CD4-positive, alpha-beta T cell treated with Interleukin-17A for 1 hour (primary cell): ENCODE data around the gene FRMD8.

ENCODE experiments used
- DNase-seq: peaks from one replicate; pipeline ENCODE4 v3.0.0-alpha.2; 2020

FRMD8 gene

DNA sequence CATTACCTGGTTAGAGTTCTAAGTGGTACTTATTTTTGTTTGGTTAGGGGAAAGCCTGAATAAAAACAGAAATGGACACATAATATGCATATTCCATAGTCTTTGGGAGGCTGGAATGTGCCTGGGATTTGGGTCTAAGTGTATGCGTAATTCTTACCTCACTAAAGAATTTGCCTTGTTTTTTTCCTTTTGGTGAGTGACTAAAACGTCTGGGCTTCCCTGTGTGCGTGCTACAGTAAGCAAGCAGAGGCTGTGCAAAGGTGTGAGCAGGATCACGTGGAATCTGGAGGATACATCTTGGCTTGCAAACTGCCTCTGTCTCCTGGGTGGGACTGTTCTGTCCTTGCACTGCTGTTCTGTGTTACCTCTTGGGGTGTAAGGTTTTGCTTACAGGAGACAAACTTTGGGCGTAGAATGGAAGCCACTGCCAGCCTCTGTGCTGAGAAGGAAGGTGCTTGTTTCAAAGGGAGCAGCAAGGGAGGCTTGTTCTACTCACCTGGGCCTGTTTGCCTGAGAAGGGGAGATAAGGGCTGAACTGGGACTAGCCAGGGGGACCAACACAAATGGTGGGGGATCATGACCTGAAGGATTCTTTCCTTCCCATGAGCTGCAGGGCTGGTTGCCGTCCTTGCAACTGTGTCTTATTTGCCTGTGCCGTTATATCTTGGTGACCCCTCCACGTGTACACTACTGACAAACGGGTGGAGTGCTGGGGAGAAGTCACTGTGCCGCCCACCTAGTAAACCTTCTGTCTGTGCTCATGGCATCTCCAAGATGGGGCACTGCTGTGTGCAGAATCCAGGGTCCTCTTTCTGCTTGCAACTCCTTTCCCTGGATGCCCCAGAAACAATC lies 40.6 kb downstream of the FRMD8 start:
- peak; percentile 72 for DNase-seq

DNA sequence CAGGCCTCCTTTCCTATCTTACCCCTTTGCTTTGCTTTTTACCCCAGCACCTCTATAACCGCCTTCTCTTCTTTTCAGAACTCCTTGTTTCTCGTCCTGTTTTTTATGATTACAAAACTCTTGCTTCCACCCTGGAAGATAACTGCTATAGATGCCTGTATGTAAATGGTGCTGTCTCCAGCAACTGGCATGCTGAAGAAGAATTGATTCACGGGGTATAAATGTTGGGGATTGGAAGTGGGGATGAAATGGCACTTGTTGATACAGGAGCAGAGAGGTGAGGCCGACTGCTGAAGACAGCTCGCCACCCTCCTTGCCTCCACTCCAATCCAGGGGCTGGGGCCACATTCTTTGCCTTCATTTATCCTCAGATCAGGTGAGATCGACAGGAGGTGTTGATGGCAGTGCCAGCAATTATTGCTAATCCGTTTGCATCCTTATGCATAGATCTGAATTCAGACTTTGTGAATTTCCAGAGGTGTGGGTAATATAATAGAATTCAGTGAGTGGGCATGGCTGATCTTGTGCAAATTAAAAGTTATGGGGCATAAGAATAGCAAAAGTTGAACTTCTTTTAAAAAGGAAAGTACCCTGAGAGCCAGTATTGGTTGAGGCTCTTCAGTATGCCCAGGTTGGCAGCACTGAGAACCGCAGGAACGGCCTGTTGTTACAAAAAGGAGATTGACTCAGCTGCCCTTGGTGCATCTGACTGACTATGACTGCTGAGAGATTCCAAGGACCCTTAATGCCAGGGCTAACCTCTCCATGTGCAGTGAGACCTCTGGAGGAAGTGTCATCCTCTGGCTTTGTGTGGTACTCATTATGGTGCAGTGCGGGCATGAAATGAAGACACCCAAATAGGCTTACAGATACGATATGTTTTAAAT lies 41.5 kb downstream of the FRMD8 start:
- peak; percentile 68 for DNase-seq

DNA sequence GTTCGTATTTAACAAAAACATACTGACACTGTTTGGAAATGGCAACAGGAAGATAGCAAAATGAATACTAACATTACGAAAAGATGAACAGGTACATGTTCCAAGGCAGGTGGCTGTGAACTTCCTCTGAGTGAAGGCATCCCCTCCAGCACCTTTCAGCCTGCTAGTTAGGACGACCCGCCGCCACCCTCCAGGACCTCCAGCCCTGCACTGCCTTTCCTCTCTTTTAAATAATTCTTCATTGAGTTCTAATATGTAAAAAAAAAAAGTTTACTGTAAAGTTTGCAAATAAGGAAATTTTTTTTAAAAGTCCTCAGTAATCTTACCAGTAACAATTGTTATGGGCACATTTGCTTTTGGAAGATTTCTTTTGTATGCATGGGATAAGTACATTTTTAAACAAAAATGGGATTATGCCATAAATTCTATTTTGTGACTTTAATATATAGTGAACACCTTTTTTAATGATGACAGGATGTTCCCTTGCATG lies 42.2 kb downstream of the FRMD8 start:
- no peak for DNase-seq

DNA sequence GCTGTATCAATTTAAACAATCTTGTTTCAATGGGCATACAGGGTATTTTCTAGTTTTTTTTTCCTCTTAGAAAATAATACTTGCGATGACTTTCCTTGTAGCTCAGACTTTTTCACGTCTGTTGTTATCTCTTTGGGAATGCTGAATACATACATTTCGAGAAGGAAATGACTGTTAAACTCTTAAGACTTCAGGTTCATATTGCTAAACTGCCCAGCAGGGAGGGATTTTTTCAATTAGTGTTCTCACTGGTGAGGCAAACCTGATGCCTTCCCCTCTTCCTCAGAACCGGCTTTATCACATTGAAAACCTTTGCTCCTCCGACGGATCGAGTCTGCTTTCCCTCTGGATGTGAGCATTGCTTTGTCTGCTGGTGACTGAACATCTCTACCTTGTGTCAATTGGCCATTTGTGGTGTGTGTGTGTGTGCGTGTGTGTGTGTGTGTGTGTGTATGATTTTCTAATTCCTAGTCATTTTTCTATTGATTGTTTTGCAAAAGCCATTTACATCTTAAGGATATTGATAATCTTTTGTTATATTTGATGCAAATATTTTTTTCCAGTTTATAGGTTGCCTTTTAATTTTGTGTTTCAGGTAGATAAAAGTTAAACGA lies 42.7 kb downstream of the FRMD8 start:
- DNase-seq: peak; percentile 58

DNA sequence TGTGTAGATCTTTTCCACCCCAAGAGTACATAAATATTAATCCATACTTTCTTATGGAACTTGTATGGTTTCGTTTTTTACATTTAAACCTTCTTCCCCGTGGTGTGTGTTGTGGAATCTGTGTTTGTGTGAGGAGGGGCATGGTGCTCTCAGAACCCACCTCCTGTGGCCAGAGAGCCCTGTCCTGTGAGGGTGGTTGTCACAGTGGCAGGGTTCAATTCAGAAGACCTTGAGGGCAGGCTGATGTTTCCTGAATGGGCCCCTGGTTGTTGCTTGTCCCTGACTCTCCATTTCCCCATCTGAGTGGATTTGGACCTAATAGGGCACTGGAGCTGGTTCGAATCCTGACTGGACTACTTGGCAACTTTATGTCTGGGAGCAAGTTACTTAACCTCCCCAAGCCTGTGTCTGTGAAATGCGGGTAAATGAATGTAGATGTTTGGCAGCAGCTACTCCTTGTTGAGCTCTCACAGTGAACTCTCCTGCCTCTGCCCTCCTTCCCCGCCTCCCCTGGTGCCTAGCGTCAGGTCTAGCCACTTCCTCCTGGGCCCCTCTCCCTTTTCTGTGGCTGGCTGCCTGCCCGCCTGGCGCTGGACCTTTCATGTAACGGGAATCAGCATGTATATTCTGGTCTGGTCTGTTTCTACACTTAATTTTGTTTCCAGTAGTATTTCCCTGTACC lies 43.4 kb downstream of the FRMD8 start:
- DNase-seq: peak; percentile 78

DNA sequence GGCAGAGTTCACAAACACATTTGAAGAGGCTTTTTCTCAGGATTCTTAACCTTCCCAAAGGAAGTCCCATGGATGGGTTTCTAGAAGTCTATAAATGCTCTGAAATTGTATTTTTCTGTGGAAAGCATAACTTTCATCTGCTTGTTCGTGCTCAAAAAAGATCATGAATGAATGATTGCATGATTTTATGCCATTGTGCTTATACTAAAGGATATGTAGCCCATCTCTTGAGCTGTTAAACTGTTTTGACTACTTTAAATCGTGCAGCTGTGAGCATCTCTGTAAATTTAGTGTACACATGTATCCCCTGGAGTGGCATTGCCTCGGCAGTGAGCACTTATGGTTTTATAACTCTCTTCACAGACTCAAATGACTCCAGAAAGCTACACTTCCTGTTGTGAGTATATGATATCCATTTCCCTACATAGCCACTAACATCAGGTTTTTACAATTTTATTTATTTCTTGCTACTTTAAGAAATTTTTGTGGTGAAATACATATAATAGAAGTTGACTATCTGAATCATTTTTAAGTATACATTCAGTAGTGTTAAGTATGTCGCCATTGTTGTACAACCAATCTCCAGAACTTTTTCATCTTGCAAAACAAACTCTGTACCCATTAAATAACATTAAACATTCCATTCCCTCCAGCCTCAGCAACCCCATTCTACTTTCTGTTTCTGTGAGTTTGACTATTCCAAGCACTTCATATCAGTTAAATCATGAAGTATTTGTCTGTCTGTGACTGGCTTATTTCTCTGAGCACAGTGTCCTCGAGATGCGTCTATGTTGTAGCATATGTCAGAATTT lies 44.2 kb downstream of the FRMD8 start:
- DNase-seq: peak; percentile 61

DNA sequence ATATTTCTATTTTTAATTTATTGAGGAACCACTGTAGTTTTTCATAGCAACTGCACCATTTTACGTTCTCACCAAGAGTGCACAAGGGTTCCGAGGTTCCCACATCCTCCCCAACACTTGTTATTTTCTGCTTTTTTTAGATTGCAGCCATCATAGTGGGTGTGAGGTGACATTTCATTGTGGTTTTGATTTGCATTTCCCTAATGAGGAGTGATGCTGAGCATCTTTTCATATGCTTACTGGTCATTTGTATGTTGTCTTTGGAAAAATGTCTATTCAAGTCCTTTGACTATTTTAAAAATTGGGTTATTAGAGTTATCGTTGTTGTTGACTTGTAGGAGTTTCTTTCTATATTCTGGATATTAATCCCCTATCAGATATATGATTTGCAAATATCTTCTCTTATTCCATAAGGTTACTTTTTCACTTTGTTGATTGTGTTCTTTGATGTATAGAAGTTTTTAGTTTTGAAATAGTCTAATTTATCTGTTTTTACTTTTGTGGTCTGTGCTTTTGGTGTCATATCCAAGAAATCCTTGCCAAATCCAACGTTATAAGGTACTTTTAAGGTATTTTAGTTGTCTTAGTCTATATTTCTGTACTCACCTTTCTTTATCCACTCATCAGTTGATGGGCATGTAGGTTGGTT lies 45.1 kb downstream of the FRMD8 start:
- peak; percentile 83 for DNase-seq

DNA sequence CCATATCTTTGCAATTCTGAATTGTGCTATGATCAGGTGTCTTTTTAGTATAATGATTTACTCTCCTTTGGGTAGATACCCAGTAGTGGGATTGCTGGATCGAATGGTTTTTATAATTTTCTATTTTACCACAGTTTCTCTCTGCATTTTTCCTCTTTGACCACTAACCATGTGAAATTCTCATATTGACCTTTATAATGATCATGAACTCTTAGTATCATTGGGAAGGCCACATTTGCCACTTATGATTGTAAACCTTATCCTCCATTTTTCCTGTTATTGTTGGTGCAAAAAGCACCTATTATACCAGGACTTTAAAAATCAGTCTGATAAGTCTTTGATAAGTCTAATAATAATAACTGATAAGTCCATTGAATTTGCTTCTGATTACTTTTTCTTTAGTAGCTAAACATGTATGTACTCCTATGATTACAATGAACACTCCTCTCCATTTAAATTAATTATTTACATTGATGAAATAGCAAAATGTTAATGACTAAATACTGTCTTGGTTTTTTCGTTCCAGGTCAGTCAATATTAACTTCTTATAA lies 45.7 kb downstream of the FRMD8 start:
- DNase-seq: no peak

DNA sequence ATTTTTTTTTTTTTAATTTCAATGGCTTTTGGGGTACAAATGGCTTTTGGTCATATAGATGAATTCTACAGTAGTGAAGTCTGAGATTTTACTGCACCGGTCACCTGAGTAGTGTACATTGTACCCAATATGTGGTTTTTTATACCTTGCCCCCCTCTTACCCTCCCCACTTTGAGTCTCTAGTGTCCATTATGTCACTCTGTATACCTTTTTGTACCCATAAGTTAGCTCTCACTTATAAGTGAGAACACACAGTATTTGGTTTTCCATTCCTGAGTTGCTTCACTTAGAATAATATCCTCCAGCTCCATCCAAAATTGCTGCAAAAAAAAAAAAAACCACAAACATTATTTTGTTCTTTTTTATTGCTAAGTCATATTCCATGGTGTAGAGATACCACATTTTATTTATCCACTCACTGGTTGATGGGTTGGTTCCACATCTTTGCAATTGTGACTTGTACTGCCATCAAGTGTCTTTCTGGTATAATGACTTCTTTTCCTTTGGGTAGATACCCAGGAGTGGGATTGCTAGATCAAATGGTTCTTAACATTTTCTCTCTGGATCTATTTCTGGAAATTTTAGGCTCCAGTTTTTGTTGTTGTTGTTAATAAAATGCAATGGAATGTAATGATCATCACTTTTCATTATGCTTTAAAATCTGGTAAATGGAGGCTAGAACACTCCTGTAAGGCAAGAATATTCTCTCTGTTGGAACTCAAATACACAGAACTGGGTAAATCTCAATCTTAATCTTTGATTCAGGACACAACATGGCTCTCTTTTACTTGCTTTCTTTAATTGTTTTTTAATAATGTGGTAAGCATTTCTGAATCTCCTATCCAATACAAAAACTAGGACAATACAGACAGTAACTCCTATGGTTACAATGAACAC lies 46.5 kb downstream of the FRMD8 start:
- peak; percentile 72 for DNase-seq

DNA sequence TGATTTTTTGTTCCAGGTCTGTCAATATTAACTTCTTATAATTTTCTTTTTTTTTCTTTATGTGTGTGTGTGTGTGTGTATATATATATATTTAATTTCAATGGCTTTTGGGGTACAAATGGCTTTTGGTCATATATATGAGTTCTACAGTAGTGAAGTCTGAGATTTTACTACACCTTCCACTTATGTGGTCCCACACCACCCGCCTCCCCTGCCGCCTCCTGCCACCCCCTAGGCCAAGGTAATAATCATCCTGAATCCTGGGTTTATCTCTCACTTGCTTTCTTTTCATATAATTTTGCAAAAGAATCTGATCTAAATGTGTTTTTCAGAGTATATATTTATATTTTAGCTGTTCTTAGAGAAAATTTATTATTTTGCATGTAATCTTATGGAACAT lies 47.2 kb downstream of the FRMD8 start:
- no peak for DNase-seq

DNA sequence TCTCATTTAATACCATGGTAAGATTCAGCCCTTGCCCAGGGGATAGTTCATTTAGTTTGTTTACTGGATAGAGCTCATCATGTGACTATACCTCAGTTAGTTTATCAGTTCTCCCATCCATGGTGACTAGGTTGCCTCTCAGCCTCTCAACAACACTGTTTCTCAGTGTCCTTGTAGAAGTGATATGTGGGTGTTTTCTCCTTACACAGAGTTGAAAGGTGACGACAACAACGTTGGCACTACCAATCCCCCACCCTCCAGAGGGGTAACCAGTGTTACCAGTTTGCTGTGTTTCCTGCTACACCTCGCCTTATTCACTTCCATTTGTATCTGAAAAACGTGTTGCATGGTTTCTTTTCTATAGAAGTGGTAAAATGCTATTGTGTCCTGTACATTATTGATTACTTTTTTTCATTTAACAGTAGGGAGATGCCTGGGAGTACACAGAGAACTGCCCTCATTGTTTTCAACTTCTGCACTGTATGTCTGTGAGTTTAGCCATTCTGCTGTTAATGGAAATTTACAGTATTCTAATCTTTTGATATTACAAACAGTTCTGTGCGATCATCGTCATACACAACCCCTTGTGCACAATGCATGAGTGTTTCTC lies 47.7 kb downstream of the FRMD8 start:
- peak; percentile 38 for DNase-seq

DNA sequence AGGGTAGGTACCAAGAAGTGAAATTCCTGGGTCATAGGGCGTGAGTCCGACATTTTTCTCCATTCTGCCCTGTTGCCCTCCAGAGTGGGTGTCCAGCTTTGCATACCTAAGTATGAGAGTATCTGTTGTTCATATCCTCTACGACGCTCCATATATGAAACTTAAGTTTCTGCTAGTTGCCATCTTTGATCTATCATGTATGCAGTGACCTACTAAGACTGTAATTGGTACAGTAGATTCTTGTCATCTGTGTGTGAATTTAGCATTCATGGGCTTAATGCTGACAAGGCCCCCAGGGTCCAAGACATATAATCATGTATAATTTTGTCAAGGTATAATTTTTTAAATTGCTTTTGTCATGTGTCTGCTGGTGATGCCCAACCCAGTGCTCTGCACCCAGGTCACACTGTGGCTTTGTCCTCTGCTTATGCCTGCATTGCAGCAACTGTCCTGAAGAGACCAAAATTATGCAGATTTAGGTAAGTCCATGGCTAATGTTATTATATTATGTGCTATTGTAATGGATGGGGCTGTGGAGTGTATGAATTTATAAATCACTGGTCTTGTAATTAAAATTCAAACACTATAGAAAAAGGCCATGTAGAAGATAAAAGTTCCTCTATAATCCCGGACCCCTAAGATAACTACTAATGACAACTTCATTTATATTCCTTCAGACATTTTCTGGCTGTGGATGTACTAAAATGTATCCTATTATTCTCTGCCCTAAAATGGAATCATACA lies 48.4 kb downstream of the FRMD8 start:
- DNase-seq: peak; percentile 12

DNA sequence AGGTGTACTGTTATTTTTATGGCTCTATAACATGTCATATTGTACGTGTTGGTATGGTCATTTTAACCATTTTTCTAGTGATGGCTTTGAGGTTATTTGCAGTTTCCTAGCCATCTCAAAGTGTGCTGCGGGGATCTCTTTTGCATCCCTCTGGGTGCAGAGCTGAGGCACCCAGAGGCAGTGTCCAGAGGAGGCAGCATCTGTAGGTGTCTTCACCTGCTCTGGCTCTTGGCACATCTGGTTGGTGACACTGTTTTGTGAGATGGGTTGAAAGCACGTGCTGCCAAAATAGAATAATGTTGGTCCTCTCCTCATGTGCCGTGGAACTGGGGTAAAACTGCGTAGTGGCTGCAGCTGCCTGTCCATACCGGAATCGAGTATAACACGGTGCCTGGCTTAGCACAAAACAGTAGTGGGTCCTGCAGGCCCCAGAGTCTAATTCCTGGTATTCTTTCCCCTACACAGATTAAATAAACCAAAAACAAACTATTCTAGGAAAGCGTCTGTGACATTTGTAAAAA lies 49.0 kb downstream of the FRMD8 start:
- DNase-seq: peak; percentile 14

DNA sequence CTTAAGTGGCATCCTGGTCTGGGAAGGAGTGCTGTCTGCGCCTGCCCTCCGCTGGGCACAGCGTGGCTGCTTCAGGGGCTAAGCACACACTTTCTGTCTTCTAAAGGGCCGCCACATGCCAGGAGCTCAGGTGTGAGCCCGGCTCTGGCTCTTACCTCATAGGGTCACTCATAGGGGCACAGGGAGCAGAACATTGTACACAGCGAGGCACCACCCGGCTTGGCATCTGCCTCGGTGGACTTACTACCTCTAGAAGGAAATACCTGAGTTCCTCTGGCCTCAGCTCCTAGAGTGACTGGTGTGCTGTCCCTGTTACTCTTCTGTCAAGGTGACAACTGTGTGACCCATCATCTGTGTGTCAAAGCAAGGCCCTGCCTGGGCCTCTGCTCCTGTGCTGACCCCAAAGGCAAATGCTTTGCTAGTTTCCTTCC lies 49.6 kb downstream of the FRMD8 start:
- DNase-seq: no peak

DNA sequence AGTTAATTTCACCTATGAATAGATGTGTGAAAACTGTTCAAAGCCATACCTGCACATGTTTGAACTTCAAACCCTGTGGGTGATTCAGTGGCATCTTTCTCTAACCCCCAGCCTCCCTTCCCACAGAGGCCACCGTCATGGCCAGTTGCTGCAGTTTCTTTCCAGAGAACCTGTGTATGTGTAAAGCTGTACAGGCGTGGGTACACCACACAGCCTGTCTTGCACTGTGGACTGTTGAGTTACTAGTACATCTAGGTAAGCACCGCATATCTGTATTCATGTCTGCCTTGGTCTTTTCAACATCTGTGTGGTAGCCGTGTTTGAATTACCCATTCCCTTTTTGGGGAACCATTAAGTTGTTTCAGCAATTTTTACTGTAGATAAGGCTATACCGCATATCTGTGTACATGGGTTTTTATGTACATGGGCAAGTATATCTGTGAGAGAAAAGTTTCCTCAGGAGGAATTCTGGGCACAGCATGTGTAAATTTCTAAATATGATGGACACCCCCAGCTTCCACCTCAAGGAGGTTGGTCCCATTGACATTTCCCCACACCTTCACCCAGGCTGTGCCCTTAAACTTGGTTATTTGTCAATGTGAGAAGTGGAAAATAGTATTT lies 50.1 kb downstream of the FRMD8 start:
- peak; percentile 34 for DNase-seq

DNA sequence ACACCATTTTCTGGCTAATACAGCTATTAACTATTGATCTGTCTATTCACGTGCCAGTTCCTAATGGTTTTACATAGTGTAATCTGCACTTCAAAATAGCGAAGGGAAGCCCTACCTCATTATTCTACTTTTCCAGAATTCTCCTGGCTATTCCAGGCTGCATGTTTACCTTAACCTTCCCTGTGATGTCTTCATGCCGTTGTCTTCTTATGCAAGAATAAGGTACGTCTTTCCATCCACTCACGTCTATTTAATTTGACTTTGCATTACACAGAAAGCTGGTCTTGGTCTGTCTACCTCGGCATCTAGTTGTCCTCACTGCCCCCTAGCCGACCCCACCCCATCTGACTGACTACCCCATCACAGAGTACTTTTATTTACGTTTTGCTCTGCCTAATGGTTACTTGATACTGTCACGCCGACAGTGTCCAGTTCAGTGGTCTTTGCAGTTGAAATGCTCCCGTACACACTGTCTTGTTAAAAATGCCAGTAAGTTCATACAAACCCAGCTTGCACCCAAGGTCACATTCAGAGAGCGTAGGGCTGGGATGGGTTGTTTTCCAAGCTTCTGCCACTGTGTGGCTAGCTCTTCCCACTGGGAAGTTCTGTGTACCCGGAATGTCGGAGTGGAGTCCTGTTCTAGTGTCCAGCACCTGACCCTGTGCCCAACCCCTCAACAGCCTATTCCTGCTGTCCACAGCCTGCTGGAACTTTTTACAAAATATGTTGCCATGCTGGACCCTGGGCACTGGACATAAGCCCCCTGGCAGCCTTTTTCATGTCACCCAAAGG lies 51.2 kb downstream of the FRMD8 start:
- no peak for DNase-seq
